Activated CD8-positive, alpha-beta memory T cell treated with anti-CD3 and anti-CD28 coated beads, Interleukin-2, amount 50 U/mL, for 1 hour (primary cell): ENCODE results near the gene ARMC9.

Experiments
- DNase-seq: peaks from one replicate; pipeline ENCODE4 v3.0.0-alpha.2; 2020; ENCODE audit errors: extremely low read depth

Gene ARMC9

DNA sequence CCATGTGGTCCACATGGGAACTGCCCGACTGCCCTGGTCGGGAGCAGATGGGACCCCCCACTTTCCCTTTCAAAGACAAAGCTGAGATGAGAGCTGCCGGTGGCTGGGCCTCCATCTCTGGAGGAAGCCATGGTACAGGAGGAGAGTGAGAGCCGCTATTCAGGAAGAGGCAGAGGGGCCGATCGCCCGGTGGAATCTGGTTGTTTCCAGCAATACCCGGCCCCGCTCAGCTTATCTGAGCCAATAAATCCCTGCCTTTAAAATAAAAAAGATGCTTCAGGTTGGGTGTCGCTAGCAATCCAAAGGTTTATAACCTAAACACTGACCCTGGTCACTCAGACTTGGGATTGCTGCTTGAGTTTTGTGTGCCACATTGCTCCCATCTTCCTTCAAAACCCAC lies 181.9 kb downstream of the ARMC9 start:
- no peak for DNase-seq

DNA sequence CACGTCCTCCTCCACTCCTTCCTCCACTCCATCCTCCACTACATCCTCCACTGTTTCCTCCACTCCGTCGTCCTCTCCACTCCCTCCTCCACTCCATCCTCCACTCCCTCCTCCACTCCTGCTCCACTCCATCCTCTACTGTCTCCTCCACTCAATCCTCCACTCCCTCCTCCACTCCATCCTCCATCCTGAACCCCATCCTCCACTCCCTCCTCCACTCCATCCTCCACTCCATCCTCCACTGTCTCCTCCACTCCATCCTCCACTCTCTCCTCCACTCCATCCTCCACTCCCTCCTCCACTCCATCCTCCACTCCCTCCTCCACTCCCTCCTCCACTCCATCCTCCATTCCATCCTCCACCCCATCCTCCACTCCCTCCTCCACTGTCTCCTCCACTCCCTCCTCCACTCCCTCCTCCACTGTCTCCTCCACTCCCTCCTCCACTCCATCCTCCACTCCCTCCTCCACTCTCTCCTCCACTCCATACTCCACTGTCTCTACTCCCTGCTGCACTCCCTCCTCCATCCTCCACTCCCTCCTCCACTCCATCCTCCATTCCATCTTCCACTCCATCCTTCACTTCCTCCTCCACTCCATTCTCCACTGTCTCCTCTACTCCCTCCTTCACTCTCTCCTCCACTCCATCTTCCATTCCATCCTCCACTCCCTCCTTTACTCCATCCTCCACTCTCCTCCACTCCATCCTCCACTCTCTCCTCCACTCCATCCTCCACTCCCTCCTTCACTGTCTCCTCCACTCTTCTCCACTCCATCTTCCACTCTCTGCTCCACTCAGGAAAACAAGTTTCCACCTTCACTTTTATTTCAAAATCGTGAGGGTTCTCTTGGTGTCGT lies 182.8 kb downstream of the ARMC9 start:
- no peak for DNase-seq

DNA sequence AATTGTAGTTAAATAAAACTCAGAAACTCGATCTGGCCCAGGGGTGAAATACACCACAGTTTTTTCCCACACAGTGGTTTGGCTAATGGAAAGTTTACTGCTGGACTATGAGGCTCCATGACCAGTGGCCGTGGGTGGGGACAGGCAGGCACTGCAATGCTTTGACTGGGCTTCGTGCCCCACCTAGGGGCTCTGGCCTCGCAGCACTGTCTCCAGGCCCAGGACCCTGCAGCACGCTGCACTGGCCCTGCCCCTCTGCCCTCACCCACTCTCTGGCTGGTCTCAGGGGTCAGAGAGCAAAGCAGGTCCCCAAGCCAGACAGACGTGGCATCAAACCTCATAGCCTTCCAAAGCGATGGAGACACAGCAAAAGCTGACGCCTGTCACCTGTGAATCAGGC lies 183.7 kb downstream of the ARMC9 start:
- no peak for DNase-seq

DNA sequence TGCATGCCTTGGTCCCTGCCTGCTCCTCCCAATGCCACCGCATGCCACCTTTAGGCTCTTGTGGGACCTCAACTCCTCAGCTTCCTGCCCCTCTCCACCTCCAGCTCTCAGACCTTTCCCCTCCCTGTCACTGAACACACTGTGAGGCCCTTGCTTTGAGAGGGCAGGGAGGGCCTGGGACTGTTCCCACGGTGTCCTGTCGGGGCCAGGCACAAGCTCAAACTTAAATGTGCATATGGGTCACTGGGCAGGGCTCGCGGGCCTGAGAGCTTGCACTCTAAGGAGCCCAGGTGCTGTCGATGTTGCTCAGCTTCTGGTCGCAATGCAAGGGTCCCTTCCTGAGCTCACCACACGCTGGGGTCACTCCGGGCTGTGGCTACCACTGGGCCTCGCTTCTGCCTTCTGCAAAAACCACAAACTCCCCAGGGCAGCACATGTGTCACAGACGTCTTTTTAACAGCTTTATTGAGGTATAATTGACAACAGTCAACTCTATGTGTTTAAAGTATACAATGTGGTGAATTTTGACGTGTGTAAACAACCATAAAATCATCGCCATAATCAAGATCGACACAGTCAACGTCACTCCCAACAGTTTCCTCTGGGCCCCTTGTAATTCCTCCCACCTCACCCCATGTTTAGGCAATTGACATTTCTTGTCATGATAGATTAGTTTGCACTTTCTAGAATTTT lies 185.1 kb downstream of the ARMC9 start:
- no peak for DNase-seq

DNA sequence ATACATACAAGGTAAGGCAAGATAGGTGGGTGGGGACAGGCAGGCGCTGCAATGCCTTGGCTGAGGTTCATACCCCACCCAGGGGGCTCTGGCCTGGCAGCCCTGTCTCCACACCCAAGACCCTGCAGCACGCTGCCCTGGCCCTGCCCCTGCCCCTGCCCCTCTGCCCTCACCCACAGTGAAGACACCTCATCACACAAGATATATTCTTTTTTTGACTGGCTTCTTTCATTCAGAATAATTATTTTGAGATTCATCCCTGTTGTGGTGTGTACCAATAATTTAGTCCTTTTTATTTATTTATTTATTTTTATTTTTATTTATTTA lies 185.6 kb downstream of the ARMC9 start:
- DNase-seq = no peak

DNA sequence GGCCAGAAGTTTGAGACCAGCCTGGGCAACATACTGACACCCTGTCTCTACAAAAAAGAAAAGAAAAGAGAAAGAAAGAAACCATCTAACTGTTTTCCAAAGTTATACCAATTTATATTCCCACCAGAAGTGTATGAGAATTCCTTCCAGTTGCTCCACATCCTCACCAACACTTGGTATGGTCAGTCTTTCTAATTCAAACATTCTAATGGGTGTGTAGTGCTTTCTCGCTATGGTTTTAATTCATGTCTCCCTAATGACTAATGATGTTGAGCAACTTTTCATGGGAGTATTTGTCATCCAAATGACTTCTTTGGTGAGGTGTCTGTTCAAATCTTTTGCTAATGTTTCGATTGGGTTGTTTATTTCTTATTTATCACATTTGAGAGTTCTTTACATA lies 186.5 kb downstream of the ARMC9 start:
- no peak for DNase-seq

DNA sequence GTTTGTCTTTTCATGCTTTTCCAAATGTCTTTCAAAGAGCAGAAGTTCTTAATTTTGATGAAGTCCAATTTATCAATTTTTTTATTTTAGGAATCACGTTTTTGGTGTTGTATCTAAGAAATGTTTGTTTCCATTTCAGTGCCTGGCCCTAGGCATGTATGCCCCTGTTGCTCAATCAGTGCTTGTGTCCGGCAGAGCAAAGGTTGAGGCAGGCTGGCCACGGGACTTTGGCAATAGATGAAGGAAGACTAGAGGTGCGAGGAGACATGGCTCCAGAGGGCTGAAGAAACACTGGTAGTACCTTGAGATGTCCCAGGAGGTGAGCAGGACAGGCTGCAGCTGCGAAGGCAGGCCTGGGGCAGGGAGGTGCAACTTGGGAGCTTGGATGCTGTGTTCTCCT lies 187.0 kb downstream of the ARMC9 start:
- no peak for DNase-seq

DNA sequence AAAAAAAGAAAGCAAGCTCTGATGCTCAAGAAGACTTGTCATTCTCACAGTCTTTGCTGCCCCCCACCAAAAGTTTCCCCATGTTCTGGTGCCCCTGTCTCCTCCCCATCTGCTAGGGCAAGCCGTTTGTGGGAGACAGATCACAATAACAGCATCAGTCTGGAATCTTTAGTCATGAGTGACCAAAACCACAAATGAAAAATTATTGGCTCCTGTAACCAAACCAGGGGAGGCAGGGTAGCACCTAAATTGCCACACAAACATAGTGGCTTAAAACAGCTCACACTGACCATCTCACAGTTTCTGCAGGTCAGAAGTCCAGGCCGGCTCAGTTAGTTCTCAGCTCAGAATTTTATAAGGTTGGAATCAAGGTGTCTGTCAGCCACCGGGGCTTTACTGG lies 188.0 kb downstream of the ARMC9 start:
- no peak for DNase-seq

DNA sequence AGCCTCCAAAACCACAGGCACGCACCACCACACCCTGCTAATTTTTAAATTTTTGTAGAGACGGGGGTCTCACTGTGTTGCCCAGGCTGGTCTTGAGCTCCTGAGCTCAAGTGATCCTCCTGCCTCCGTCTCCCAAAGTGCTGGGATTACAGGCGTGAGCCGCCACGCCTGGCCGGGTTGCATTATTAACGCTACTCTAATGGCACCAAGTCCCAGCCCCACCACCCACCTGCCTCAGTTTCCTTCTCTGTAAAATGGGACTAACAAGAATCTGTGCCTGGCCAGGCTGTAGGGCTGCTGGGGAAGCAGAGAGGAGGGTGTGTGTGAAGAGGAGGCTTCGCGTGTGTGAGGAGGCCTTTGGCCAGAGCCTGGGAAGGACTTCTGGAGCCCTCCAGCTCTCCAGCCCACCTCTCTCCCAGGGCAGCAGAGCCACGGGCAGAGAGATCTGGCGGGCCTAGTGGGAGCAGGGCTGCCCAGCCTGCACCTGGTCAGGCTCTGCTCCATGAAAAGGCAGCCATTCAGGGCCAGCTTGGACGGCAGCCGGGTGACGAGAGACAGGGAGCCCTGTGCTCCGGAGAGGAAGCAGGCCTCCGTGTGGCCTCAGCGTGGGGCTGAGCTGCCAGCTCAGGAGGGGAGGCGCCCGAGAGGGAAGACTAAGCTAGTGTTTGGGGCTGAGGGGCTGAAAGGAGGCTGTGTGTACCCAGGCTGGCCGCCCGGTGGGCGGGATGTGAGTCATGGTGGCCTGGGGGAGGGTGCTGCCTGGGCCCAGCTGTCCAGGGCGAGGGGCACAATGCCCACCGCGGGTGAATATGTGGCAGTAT lies 189.7 kb downstream of the ARMC9 start:
- DNase-seq = no peak

DNA sequence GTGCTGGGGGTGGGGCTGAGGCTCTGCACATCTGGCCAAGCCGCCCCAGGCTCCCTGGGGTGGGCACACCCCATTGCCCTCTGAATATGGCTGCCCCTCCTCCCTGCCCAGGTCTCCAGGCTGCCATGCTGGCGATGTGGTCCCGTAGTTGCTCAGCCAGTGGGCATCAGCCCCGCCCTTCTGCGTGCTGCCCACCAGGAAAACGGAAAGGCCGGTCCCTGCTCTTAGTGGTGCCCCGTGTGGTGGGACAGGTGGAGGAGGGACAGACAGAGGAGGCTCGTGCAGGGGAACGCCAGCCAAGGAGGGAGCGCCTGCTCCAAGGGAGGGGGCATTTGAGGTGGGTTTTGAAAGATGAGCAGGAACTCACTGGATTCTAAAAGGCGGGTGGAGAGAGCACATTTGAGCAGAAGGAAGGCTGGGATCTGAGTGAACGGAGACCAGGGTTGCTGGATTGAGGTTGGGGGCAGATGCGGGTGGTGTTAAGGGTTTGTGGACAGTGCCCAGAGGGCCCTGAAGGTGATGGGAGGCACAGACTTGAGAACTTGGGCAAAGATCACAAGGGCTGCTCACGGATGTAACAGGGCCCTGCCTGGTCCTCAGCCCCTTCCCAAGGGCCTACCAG lies 190.4 kb downstream of the ARMC9 start:
- no peak for DNase-seq

DNA sequence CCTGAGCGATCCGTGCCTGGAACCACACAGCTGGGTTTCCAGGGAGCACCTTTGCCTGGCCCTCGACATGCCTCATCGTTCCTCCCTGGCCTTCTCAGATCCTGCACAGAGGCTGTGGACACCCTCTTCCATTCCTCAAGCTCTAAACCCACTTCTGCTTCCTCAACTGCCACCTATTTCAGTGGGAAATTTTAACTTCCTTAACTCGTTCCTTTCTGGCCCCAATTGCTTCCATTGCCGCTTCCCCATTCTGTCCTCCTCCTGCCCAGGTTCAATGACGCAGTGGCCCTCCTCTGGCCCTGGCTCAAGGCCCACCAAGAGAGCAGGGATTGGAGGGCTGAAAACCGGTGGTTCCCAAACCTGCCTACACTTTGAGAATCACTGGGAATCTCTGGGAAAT lies 192.2 kb downstream of the ARMC9 start:
- no peak for DNase-seq

DNA sequence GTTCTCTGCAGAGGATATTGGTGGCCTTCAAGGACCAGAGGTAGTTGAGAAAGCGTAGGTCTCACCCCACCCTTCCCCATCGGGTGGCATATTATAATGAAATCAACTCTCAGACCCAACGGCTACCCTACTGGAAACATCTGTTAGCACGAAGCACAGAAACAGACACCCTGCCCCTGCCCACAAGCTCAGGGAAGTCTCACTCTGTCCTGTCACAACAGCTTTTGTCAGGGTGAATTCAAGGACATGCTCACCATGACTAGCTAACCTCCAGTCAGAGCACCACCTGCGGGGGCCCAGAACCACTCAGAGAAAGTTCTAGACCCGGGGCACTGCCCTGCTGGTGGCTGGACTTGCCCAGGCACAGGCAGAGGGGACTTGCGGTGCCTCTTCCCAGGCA lies 193.6 kb downstream of the ARMC9 start:
- no peak for DNase-seq

DNA sequence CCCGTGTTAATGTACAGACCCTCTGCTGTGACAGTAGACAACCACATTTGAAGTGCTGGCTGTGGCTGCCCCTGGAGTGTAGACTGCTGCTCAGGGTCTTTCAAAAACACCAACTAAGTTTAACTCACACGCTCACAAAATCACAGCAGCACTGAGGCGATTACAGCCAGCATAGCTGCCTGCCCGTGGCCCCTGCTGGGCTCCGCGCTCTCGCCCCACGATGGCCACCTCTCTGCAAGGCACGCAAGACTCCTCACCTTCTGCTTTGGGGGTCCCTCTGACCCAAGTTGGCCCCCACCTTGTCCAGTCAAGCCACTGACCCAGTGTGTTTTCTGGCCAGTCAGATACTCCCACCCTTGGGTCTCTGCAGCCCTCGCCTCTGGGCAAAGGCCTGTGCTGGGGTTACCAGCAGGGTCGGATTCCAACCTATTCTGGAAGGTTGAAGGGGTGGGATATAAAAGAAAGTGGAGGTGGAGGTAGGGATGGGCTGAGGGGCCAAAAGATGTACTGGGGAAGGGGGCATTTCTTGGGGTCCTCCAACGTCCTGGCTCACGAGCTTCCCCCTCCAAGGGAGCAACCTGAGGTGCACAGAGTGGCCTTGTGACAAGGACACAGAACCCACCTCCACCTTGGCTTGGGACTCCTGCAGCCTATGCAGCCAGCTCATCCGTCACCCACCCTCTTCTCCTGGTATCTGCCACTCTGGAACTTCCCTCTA lies 194.2 kb downstream of the ARMC9 start:
- no peak for DNase-seq

DNA sequence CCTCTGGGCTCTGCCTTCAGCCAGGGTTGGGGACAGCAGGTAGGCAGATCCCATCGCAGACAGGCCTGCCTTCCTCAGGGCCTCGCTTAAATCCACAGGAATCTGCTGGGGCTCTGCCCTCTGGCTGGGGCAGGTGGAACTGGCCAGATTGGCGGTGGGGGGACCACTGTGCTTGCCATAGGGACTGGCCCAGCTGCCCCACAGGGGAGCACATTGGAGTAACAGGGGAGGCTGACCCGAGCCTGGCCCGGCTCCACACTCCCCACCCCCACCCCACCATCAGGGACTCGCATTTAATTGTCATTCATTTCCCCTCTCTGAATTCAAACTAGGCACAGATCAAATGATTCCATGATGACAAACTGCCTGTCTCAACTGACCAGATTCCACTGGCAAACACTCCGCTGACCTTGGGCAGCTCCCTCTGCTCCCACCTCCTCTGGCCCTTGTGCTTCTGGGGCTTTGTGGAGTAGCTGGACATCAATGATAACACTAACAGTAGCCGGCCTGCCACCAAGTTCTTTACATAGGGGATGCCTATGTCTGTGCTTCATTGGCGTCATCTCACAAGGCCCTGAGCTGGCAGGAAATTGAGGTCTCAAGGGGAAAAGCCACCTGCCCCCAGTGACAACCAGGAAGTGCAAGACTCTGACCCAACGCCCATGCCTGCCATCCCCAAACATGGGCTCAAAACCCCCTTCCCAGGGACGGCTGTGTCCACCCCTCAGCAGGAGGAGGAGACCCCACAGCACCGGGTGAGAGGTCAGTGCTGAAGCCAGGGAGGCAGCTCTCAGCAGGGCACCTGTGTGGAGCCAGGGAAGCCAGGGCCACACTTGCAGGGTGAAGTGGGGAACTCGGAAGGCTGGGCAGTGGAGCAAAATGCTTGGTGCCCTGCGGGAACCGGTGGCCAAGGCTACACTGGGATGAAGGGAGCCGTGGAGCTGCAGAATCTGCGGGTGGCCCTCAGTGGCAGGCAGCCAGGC lies 195.0 kb downstream of the ARMC9 start:
- no peak for DNase-seq

DNA sequence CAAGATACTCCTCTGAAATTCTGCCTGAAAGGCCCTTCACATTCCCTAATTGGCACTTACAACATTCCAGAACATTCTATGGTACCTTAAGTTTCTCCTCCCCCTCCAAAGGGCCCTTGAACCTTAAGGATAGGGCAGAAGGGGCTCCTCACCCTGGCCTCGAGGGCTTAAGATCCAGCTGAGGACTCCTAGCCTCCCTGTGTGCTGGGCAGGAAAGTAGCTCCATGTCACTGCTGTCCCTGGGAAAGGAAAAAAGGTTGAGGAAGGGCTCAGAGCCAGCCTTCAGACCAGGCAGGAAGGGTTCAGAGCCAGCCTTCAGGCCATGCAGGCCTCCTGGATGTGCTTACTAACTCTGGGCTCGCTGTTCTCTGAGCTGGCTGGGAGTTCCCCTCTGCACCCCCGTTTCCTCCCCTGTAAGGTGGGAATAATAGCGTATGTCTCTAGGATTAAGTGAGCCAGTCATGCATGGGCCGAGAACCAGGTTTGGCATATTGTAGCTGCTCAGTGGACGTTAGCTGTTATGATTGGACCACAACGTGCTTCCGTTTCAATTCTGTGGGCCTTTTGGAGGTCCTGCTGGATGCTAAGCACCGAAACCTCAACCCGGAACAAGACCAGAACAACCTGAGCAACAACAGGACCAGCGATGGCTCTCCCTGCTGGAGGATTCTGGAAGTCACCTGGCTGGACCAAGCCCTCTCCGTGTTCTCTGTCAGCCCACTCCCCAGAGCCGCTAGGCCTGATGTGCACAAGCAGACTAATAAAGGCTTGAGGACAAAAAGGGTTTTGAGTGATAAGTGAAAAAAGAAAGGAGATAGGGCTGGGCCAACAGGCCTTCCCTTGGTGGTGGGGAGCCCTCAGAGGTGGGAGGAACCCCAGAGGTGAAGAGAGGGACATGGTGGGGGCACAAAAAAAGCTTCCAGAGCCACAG lies 196.0 kb downstream of the ARMC9 start:
- DNase-seq = no peak

DNA sequence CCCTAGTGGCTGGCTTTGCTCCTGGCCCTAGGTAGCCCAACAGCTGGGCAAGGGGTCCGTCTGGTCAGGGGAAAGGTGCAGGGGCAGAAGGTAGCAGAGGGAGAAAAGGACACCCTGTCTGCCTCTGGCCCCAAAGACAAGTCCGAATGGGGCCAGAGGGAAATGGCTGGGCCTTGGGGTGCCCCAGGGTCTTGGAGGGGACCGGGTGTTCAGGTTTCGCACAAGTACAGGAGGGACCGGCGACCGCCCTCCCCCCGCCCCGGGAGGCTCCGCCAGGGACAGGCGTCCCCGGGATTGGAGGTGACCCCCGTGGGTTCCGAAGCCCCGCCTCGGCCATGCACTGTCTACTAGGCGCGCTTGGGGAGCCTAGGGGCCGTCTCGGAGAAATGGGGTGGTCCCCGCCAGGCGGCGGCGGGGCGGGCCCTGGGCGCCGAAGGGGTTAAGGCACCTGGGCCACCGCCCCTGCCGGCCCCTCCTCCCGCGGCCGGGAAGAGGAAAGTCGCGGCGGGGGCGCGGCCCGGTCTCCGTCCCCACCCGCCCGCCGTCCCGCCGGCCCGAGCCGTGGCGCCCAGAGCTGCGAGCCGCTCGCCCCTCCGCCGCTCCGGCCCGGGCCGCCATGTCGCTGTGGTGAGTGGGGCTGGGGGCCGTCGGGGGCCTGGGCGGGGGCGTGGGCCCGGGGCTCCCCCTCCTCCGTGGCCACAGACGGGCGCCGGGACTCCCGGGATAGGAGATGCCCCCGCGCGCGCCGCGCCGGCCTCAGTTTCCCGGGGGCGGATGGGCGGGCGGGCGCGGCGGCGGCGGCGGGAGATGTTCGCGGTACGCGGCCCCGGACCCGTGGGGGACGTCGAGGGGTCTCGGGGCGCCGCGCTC lies 197.0 kb downstream of the ARMC9 start, which contains the start of gene B3GNT7:
Gene B3GNT7, plus strand, starts transcription at position 523 of the 870 bp plus-strand sequence. Its CDS starts 94 bp downstream, at position 617.
- DNase-seq = no peak

DNA sequence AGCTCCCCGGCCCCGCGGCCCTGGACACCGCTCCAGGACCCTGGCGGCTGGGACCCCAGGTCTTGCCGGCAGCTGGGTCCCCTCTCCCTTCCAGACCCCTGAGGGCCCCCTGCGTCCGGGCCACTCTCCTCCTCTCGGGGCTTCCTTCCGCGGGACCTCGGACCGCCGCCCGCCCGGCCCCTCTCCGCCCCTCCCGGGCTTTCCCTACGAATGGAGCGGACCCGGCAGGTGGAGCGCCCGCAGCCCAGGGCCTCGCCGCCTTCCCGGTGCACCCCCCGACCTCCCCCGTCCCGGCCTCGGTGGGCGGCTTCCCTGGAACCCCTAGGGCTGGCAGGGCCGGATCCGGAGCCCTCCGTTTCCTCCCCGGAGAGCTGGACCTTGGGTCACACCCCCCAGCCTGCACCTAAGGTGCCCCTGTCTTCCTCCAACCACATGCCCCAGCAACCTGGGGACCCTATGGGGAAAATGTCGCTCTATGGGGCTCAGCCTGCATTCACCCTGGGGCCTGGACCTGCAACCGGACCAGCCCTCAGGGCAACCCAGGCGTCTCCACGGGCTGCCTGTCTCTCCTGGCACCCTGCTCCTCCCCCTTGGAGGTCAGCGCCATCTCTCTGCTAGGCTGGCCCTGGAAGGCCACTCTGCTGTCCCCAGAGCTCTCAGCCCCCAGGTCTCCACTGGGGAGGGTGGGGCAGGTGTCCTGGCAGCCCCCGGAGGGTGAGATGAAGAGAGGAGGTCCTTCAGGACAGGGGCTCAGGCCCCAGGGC lies 197.8 kb downstream of the ARMC9 start:
- no peak for DNase-seq
